PC-9 (cell line): ENCODE results near the gene PRPH. TPM values are rescaled to one million over a fixed set of nuclear protein-coding genes. Genes with fewer than 3 reads are reported as not detected.
"Not testable (repeated sequence)": the region's sequence is repeated elsewhere in the genome, so short reads cannot be mapped to it uniquely, and the experiment has no call there.

Experiments
- BruUV-seq: library from RNA; stranded (reverse); fragments of 400-500 nt; replicated peaks from 2 replicates; lab custom pipeline; 2021; lab: Mats Ljungman, UMichigan
- CTCF ChIA-PET: fragments of 300-600 bp; sonication (Branson Sonifier 250); formaldehyde crosslinking; loops from one replicate; lab custom pipeline; 2022; ENCODE audit warnings: antibody characterized with exemption; lab: Charles Lee
- POLR2A ChIA-PET: fragments of 300-600 bp; sonication (Branson Sonifier 250); formaldehyde crosslinking; loops from one replicate; lab custom pipeline; 2022; ENCODE audit warnings: antibody characterized with exemption; ENCODE audit not compliant: unreplicated experiment; lab: Charles Lee
- DNase-seq, 2 experiments: peaks; one replicate each; pipeline versions ENCODE4 v3.0.0 to v3.0.0-alpha.2; 2015 to 2022; ENCODE audit warnings: mixed read lengths in 1 of 2
- H2AFZ ChIP-seq: fragments of 200-600 bp; sonication (generic); 2 replicates; pipeline ENCODE4 v1.8.1; 2017; ENCODE audit warnings: antibody characterized with exemption
- H3F3A ChIP-seq: fragments of 200-600 bp; sonication (generic); 2 replicates; pipeline ENCODE4 v1.8.1; 2017; ENCODE audit warnings: antibody characterized with exemption, mild to moderate bottlenecking, low read depth; ENCODE audit not compliant: insufficient read depth
- H3K27ac ChIP-seq: fragments of 200-600 bp; sonication (generic); 2 replicates; pipeline ENCODE4 v1.6.1; 2016; ENCODE audit warnings: mixed run types
- H3K27me3 ChIP-seq: fragments of 200-600 bp; sonication (generic); 2 replicates; pipeline ENCODE4 v1.6.1; 2016; ENCODE audit warnings: low read depth, mixed run types; ENCODE audit not compliant: insufficient read depth
- H3K36me3 ChIP-seq: fragments of 200-600 bp; sonication (generic); 2 replicates; pipeline ENCODE4 v1.6.1; 2016; ENCODE audit warnings: low read depth, mixed run types
- H3K4me1 ChIP-seq: fragments of 200-600 bp; sonication (generic); replicated peaks from 2 replicates; pipeline ENCODE4 v1.6.1; 2016; ENCODE audit warnings: mixed run types; ENCODE audit not compliant: insufficient read depth
- H3K4me2 ChIP-seq: fragments of 200-600 bp; sonication (generic); 2 replicates; pipeline ENCODE4 v1.6.1; 2017; ENCODE audit warnings: mixed run types
- H3K4me3 ChIP-seq: fragments of 200-600 bp; sonication (generic); 2 replicates; pipeline ENCODE4 v1.6.1; 2016; ENCODE audit warnings: mixed run types
- H3K79me2 ChIP-seq: fragments of 200-600 bp; sonication (generic); 2 replicates; pipeline ENCODE4 v1.6.1; 2017; ENCODE audit warnings: low read depth, mixed run types
- H3K9me2 ChIP-seq: fragments of 200-600 bp; sonication (generic); 2 replicates; pipeline ENCODE4 v1.8.1; 2017; ENCODE audit warnings: mild to moderate bottlenecking; ENCODE audit not compliant: insufficient read depth
- H3K9me3 ChIP-seq: fragments of 200-600 bp; sonication (generic); 2 replicates; pipeline ENCODE4 v1.8.1; 2016; ENCODE audit warnings: low read depth; ENCODE audit not compliant: insufficient read depth
- H4K20me1 ChIP-seq: fragments of 200-600 bp; sonication (generic); 2 replicates; pipeline ENCODE4 v1.8.1; 2017; ENCODE audit not compliant: insufficient read depth
- CTCF ChIP-seq: fragments of 200-600 bp; sonication (generic); conservative IDR thresholded peaks from 2 replicates; pipeline ENCODE4 v1.6.1; 2017; ENCODE audit warnings: mixed run types, antibody characterized with exemption, mild to moderate bottlenecking, moderate library complexity
- EZH2 ChIP-seq: fragments of 200-600 bp; sonication (generic); IDR thresholded peaks from 2 replicates; pipeline ENCODE4 v1.8.0; 2017; ENCODE audit warnings: antibody characterized with exemption, low read depth
- intact Hi-C: fragments of 100-400 bp; cut with micrococcal nuclease; formaldehyde crosslinking; loops from one replicate; pipeline ENCODE4 v1.10.0; 2022; ENCODE audit not compliant: unreplicated experiment
- total RNA-seq: library from RNA; stranded (reverse); gene quantifications from 2 replicates; pipeline ENCODE4 v1.2.3, GENCODE V29; 2021

The PRPH gene
- total RNA-seq, 1 experiment from 2014 or later: 0.46 TPM

GRCh38 chr12:49279706-49280159 lies 15.2 kb upstream of the PRPH start:
- no peaks in the 10 kb centered on the region for H3K79me2 ChIP-seq
- intact Hi-C loops: no loop called here
- POLR2A ChIA-PET: no interaction called here
- H3K9me3 ChIP-seq: no peaks in the 10 kb centered on the region
- no peak overlapping the region for H3K27ac ChIP-seq
- peaks cover 18% of the 10 kb centered on the region for H3F3A ChIP-seq
- H2AFZ ChIP-seq: no peak overlapping the region
- BruUV-seq: no TSS peak
- CTCF ChIA-PET: no interaction called here
- H3K36me3 ChIP-seq: no peaks in the 10 kb centered on the region
- no peak overlapping the region for H3K4me3 ChIP-seq
- peaks cover under 1% of the 10 kb centered on the region; the same call in 1 of the 2 replicates for H4K20me1 ChIP-seq
- H3K27me3 ChIP-seq: no peaks in the 10 kb centered on the region
- no peaks in the 10 kb centered on the region for H3K4me1 ChIP-seq
- no peaks in the 10 kb centered on the region for H3K9me2 ChIP-seq
- no peak for DNase-seq
- H3K4me2 ChIP-seq: no peak overlapping the region
- no peak for TF ChIP-seq EZH2

- DNase-seq, H3K27me3 ChIP-seq, H3K9me3 ChIP-seq, H3K79me2 ChIP-seq, H3K4me1 ChIP-seq, CTCF ChIA-PET, H3F3A ChIP-seq, H2AFZ ChIP-seq, BruUV-seq, H3K27ac ChIP-seq, H4K20me1 ChIP-seq, H3K9me2 ChIP-seq, H3K4me3 ChIP-seq, H3K36me3 ChIP-seq, H3K4me2 ChIP-seq, intact Hi-C loops: not testable (repeated sequence)
- POLR2A ChIA-PET: interaction anchor here (0.6 kb wide), 1 partner anchor 174 kb away, joined by 3 read pairs; no protein-coding TSS in a partner anchor
Observed at GRCh38 chr12:49280545-49280944, 14.4 kb upstream of the PRPH start.

GRCh38 chr12:49282302-49282701 lies 12.6 kb upstream of the PRPH start:
- Histone ChIP-seq H3F3A (no peaks in the 10 kb centered on the region; the same call in 1 of the 2 replicates), H3K4me1 (no peaks in the 10 kb centered on the region), H2AFZ (no peak overlapping the region), H3K4me3 (no peak overlapping the region), H3K27ac (no peak overlapping the region), H3K9me3 (no peaks in the 10 kb centered on the region), H3K4me2 (no peak overlapping the region), H3K79me2 (no peaks in the 10 kb centered on the region), H4K20me1 (no peaks in the 10 kb centered on the region), H3K9me2 (no peaks in the 10 kb centered on the region), H3K36me3 (no peaks in the 10 kb centered on the region), H3K27me3 (no peaks in the 10 kb centered on the region)
- ChIA-PET CTCF (no interaction called here), POLR2A (interaction anchor here (0.7 kb wide), 1 partner anchor 41 kb away, joined by 6 read pairs; the partner anchor contains the start of gene TROAP)
- intact Hi-C loops: no loop called here
- no peak for DNase-seq
- TF ChIP-seq EZH2 (no peak), CTCF (no peak)
- BruUV-seq: no TSS peak

GRCh38 chr12:49282740-49283375 lies 12.1 kb upstream of the PRPH start:
- H3K4me2 ChIP-seq, H3K27ac ChIP-seq, H3K9me3 ChIP-seq, intact Hi-C loops, H3K4me1 ChIP-seq, H3K9me2 ChIP-seq, DNase-seq, H4K20me1 ChIP-seq, POLR2A ChIA-PET, H3K79me2 ChIP-seq, BruUV-seq, H2AFZ ChIP-seq, H3F3A ChIP-seq, H3K27me3 ChIP-seq, H3K36me3 ChIP-seq, CTCF ChIA-PET, H3K4me3 ChIP-seq: not testable (repeated sequence)
